ENCODE data around the gene PITX2. TPM values are rescaled to one million over a fixed set of nuclear protein-coding genes. Genes with fewer than 3 reads are reported as not detected.

The PITX2 gene
- total RNA-seq, 1 experiment from 2014 or later: 0.77 TPM

DNA sequence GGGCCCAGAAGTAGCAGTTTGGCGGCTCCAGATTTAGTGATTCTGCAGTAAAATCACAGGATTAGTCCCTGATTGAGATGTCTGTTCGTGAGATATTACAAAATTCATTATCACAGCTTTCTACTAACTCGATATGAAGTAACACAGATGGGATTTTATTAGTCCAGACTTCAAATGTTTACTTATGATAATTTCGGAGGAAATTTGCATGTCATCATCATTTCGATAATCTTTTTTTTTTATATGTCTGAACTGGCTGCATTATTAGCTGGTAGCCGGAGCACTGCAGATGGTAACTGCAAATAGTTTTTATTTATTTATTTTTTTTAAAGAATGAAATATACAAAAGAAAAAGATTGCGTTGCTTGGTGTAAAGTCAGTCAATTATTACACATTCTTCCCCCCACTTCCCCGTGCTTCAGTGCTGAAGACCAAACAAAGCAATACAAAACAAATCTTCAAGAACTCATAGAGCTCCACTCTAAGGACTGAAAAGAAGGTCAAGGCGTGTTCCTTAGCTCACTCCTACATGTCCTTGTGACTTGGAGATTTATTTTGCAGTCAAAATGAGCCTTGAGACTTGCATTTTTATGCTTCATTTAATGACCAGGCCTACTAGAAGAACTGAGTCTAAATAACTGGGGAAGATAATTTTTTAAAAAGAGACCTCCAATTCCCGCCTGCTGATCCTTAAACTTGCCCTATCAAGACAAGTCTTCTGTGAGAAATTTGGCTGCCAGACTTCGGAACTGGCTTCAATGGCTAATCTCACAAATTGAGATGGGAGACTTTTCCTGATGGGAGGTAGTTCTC is 11.7 kb upstream of the PITX2 start:
- no TSS peak for BruUV-seq (replicated peaks)
- TF ChIP-seq, protein P1, sequence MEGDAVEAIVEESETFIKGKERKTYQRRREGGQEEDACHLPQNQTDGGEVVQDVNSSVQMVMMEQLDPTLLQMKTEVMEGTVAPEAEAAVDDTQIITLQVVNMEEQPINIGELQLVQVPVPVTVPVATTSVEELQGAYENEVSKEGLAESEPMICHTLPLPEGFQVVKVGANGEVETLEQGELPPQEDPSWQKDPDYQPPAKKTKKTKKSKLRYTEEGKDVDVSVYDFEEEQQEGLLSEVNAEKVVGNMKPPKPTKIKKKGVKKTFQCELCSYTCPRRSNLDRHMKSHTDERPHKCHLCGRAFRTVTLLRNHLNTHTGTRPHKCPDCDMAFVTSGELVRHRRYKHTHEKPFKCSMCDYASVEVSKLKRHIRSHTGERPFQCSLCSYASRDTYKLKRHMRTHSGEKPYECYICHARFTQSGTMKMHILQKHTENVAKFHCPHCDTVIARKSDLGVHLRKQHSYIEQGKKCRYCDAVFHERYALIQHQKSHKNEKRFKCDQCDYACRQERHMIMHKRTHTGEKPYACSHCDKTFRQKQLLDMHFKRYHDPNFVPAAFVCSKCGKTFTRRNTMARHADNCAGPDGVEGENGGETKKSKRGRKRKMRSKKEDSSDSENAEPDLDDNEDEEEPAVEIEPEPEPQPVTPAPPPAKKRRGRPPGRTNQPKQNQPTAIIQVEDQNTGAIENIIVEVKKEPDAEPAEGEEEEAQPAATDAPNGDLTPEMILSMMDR (IDR thresholded peaks at IDR 0.05; ENCODE audit: unreplicated experiment): no peak
- intact Hi-C loops (cut with micrococcal nuclease): loop anchor here (5.0 to 10.0 kb wide), 3 partner anchors 338 to 1303 kb away; no protein-coding TSS in a partner anchor
- Mint-ChIP-seq H3K27ac (ENCODE audit: low read depth, unreplicated experiment) (no peak overlapping the region), H3K36me3 (ENCODE audit: insufficient read depth, unreplicated experiment) (no peaks in the 10 kb centered on the region), H3K4me1 (ENCODE audit: insufficient read depth, unreplicated experiment) (peaks cover 12% of the 10 kb centered on the region), H3K27me3 (ENCODE audit: insufficient read depth, unreplicated experiment) (peaks cover 55% of the 10 kb centered on the region), H3K9me3 (ENCODE audit: unreplicated experiment) (peaks cover 9% of the 10 kb centered on the region), H3K4me3 (ENCODE audit: unreplicated experiment) (no peak overlapping the region)
- ChIA-PET CTCF (interaction anchor here (0.7 to 2.8 kb wide), 5 partner anchors 117 to 504 kb away, joined by 3 to 12 read pairs (median 3); no protein-coding TSS in a partner anchor), POLR2A (no interaction called here)
- DNase-seq (ENCODE audit: unreplicated experiment): no peak

DNA sequence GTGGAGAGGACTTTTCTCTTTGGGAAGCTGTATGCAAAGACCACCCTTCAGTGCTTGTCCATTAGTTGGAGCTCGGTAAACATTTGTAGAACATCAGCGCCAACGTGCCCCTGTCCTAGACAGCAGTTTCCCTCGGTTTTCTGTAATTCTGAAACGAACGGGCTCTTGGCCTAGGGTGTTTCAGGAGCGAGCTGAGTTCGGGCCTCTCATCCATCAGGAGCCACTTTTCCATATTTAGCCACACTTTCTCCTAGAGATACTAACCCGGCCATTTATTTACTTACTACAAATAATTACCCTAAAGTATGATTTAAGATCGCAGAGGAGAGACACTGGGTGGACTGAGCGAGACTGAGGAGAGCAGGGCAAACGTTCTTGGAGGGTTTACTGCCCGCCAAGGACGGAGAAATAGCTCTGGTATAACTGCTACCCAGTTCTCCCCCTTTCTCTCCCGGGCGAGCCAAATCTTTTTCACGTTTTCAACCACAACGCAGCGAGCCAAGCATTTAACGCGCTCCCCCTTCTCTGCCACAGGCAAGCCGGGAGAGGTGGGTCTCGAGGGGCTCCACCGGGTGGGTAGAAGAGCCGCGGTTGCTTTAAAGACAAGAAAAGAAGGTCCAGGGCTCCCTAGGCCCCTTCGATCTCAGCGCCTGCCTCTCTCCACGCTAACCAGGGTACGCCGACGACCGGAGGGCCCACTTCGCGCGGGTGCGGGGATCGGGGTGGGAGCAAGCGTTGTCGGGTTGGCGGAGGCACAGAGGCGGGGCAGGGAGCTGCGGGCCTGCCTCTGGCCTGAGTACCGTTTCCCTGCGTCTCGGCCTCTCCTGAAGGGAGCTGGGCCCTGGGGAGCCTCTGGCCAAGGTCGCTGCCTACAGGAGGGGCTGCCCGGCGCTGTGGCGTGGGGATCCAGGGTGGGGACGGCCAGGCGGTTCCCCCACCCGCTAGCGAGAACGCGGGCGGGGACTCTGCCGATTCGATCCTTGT is 10.8 kb upstream of the PITX2 start:
- peaks cover 9% of the 10 kb centered on the region for H3K9me3 Mint-ChIP-seq (ENCODE audit: unreplicated experiment)
- intact Hi-C loops (cut with micrococcal nuclease): loop anchor here (2.0 to 10.0 kb wide), 4 partner anchors 339 to 1304 kb away; no protein-coding TSS in a partner anchor
- ChIA-PET POLR2A (interaction anchor here (0.7 kb wide), 1 partner anchor 163 kb away, joined by 3 read pairs; no protein-coding TSS in a partner anchor), CTCF (interaction anchor here (0.7 to 2.8 kb wide), 7 partner anchors 116 to 649 kb away, joined by 3 to 12 read pairs (median 3); no protein-coding TSS in a partner anchor)
- TF ChIP-seq, protein P1 (IDR thresholded peaks at IDR 0.05; ENCODE audit: unreplicated experiment): no peak
- peaks cover 12% of the 10 kb centered on the region for H3K4me1 Mint-ChIP-seq (ENCODE audit: insufficient read depth, unreplicated experiment)
- no peak overlapping the region for H3K27ac Mint-ChIP-seq (ENCODE audit: low read depth, unreplicated experiment)
- no TSS peak for BruUV-seq (replicated peaks)
- DNase-seq (ENCODE audit: unreplicated experiment): no peak
- H3K36me3 Mint-ChIP-seq (ENCODE audit: insufficient read depth, unreplicated experiment): no peaks in the 10 kb centered on the region
- peaks cover 55% of the 10 kb centered on the region for H3K27me3 Mint-ChIP-seq (ENCODE audit: insufficient read depth, unreplicated experiment)
- no peak overlapping the region for H3K4me3 Mint-ChIP-seq (ENCODE audit: unreplicated experiment)

DNA sequence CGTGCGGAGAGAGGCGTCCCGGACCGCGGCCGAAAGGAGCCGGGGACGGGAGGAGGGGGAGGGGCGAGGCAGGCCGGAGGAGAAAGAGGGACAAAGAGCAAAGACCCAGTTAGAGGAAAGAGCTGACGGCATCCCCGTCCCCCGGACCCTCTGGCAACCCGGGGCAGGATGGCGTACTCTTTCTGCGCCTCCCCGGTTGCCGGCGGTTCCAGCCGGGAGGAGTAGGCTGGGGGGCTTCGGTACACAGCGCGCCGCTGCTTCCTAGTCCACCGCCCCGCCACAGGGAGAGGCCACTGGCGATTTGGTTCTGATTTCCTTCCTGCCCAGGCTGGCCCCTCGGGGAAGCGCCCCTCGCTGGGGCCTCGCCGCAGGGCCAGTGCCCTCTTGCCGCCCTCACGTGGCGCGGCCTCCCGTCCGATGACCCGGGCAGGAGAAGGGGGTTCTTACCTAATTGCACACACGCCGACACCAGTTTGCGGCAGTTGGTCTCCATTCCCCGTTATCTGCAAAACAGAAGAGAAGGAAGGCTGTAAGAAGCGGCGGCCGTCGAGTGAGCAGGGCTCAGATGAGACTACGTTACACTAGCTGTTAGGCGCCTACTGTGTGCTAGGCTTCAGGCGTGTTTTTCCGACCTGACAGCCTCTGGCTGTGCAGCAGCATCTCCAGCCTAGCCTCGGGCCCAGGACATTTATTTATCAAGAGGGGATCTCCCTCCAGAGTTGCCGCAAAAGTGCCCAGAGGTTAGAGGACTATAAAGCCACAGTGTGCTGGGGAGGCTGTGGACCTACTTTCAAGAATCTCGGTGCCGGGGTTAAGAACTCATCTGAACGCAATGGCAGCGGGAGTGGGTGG is 9.9 kb upstream of the PITX2 start:
- CTCF ChIA-PET: interaction anchor here (0.6 to 2.8 kb wide), 4 partner anchors 165 to 650 kb away, joined by 3 to 12 read pairs (median 4); no protein-coding TSS in a partner anchor
- H3K27ac Mint-ChIP-seq (ENCODE audit: low read depth, unreplicated experiment): no peak overlapping the region

More for the DNA sequence above, 9.9 kb upstream of the PITX2 start:
- POLR2A ChIA-PET: interaction anchor here (0.7 kb wide), 1 partner anchor 164 kb away, joined by 3 read pairs; no protein-coding TSS in a partner anchor
- intact Hi-C loops (cut with micrococcal nuclease): loop anchor here (1.0 to 10.0 kb wide), 5 partner anchors 327 to 1305 kb away; no protein-coding TSS in a partner anchor
- Mint-ChIP-seq H3K27me3 (ENCODE audit: insufficient read depth, unreplicated experiment) (peaks cover 58% of the 10 kb centered on the region), H3K4me3 (ENCODE audit: unreplicated experiment) (peak overlapping the region; percentile 73), H3K36me3 (ENCODE audit: insufficient read depth, unreplicated experiment) (no peaks in the 10 kb centered on the region), H3K9me3 (ENCODE audit: unreplicated experiment) (peaks cover 9% of the 10 kb centered on the region), H3K4me1 (ENCODE audit: insufficient read depth, unreplicated experiment) (peaks cover 12% of the 10 kb centered on the region)
- TF ChIP-seq, protein P1 (IDR thresholded peaks at IDR 0.05; ENCODE audit: unreplicated experiment): no peak
- BruUV-seq (replicated peaks): no TSS peak
- DNase-seq (ENCODE audit: unreplicated experiment): no peak

Measured in MCF 10A (cell line).